Right lobe of liver (tissue), 6 donors: ENCODE measurements around the gene OSBP. TPM values are rescaled to one million over a fixed set of nuclear protein-coding genes. Genes with fewer than 3 reads are reported as not detected.
"Not testable (repeated sequence)": the region's sequence is repeated elsewhere in the genome, so short reads cannot be mapped to it uniquely, and the experiment has no call there.

Source experiments
- ATAC-seq, 4 donors: fragments of 200-7000 bp; cut with Tn5 transposase; one replicate each; pipeline ENCODE4 v1.9.1; 2020; ENCODE audit warnings: mild to moderate bottlenecking in 4 of 4, moderate library complexity in 4 of 4
- DNase-seq, 3 donors: peaks; one replicate each; pipeline ENCODE4 v3.0.0-alpha.2; 2020
- H3K27ac ChIP-seq, 3 donors: fragments of 200-600 bp; one replicate each; pipeline ENCODE4 v1.8.0; 2022
- H3K27me3 ChIP-seq, 2 donors: fragments of 200-600 bp; one replicate each; pipeline ENCODE4 v1.8.0; 2022
- H3K36me3 ChIP-seq, 4 donors: fragments of 200-600 bp; sonication (generic) in 1 of 4; one replicate each; pipeline versions ENCODE4 v1.5.1 to v1.8.0; 2017 to 2022; ENCODE audit warnings: control low read depth in 1 of 4
- H3K4me1 ChIP-seq, 4 donors: fragments of 200-600 bp; sonication (generic) in 1 of 4; one replicate each; pipeline versions ENCODE4 v1.5.1 to v1.8.0; 2017 to 2022; ENCODE audit warnings: control low read depth in 1 of 4
- H3K4me3 ChIP-seq, 3 donors: fragments of 200-600 bp; one replicate each; pipeline ENCODE4 v1.8.0; 2022
- H3K9me3 ChIP-seq, 4 donors: fragments of 200-600 bp; sonication (generic) in 1 of 4; one replicate each; pipeline versions ENCODE4 v1.5.1 to v1.8.0; 2017 to 2022; ENCODE audit warnings: control low read depth in 1 of 4
- POLR2A ChIP-seq: fragments of 450-650 bp; IDR thresholded peaks from one replicate; pipeline ENCODE4 v1.6.1; 2017; ENCODE audit warnings: antibody characterized with exemption, mild to moderate bottlenecking
- WGBS: methylation state at CpG from one replicate; pipeline ENCODE4 v1.1.6; 2018; ENCODE audit warnings: low coverage, low lambda C conversion rate; ENCODE audit not compliant: insufficient coverage; ENCODE audit errors: missing lambda C conversion rate; 5-methylcytosine and 5-hydroxymethylcytosine counted together
- intact Hi-C, 2 donors: fragments of 100-400 bp; cut with DNase I; formaldehyde crosslinking; loops; one replicate each; pipeline versions ENCODE4 v1.11.2 to v1.14.1; 2022
- total RNA-seq, 6 experiments: library from RNA; depleted of rRNA in 2 of 6; stranded (reverse); fragments of >200 nt in 2 of 6; fragmentation: NEBNext Ultra II Directional in 3 of 6; extraction: Animal tissue kit (Norgen Biotek cat#: 25700) in 3 of 6; gene quantifications; one replicate each; pipeline versions ENCODE4 v1.1.0 to v1.2.4, GENCODE V29; 2016 to 2023
- TF ChIP-seq, protein P1 (sequence below), 4 donors: fragments of 200-600 bp in 3 of 4; fragments of 450-650 bp in 1 of 4; IDR thresholded peaks; one replicate each; pipeline versions ENCODE4 v1.5.1 to v1.8.0; 2016 to 2022; ENCODE audit warnings: antibody characterized with exemption in 4 of 4, mild to moderate bottlenecking in 2 of 4
- donor health status: DM: no; HTN: yes; CAD: no.
- donor health status: DM: no; HTN: no; CAD: no.
- donor health status: DM: no; HTN: no; CAD: no.
- donor health status: DM: no; HTN: yes; CAD: no.
- donor health status: DM: no; HTN: yes; CAD: no.

Gene OSBP
- total RNA-seq, 6 experiments from 2014 or later, result 44.9 to 65.4 (median 52.4) TPM

DNA sequence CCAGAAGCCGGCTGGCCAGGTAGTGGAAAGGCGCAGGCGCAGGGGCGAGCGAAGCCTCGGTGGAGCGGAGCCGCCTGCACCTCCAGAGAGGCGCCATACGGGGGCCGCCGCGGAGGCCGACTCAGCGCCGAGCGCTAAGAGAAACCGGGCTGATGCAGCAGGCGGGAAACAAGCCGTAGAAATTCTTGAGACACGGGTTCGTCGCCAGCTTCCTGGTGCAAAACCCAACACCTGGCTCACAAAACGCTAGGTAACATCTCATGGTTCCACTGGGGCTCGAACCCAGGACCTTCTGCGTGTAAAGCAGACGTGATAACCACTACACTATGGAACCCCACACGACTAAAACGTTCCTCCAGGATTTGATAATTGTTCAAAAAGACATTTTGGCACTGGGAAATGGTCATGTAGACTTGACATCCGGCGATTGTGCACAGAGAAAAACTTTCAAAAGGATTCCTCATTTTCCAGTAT is 65.2 kb downstream of the OSBP start:
- DNase-seq (peak; percentile 82 to 85 (median 84)), ATAC-seq (peak; percentile 85 to 92 (median 88))
- Histone ChIP-seq H3K27ac (peak overlapping the region; percentile 4 to 65 (median 30)), H3K27me3 (no peaks in the 10 kb centered on the region), H3K9me3 (no peaks in the 10 kb centered on the region), H3K4me3 (peak overlapping the region; percentile 26 to 52 (median 51)), H3K36me3 (no peaks in the 10 kb centered on the region), H3K4me1 (peaks cover 0 to 5% (median 0%) of the 10 kb centered on the region in 4 donors)
- 0% methylated on average over 11 of the region's 31 CpGs for WGBS
- TF ChIP-seq, protein P1, sequence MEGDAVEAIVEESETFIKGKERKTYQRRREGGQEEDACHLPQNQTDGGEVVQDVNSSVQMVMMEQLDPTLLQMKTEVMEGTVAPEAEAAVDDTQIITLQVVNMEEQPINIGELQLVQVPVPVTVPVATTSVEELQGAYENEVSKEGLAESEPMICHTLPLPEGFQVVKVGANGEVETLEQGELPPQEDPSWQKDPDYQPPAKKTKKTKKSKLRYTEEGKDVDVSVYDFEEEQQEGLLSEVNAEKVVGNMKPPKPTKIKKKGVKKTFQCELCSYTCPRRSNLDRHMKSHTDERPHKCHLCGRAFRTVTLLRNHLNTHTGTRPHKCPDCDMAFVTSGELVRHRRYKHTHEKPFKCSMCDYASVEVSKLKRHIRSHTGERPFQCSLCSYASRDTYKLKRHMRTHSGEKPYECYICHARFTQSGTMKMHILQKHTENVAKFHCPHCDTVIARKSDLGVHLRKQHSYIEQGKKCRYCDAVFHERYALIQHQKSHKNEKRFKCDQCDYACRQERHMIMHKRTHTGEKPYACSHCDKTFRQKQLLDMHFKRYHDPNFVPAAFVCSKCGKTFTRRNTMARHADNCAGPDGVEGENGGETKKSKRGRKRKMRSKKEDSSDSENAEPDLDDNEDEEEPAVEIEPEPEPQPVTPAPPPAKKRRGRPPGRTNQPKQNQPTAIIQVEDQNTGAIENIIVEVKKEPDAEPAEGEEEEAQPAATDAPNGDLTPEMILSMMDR (IDR thresholded peaks at IDR 0.05), result peak in 3 of 4 donors; percentile 39 to 46 (median 43)
- no peak for TF ChIP-seq POLR2A
- intact Hi-C loops, result no loop called here

GRCh38 chr11:59548309-59548656 is 67.3 kb downstream of the OSBP start:
- no peak for TF ChIP-seq POLR2A
- TF ChIP-seq, protein P1 (IDR thresholded peaks at IDR 0.05), result no peak

DNA sequence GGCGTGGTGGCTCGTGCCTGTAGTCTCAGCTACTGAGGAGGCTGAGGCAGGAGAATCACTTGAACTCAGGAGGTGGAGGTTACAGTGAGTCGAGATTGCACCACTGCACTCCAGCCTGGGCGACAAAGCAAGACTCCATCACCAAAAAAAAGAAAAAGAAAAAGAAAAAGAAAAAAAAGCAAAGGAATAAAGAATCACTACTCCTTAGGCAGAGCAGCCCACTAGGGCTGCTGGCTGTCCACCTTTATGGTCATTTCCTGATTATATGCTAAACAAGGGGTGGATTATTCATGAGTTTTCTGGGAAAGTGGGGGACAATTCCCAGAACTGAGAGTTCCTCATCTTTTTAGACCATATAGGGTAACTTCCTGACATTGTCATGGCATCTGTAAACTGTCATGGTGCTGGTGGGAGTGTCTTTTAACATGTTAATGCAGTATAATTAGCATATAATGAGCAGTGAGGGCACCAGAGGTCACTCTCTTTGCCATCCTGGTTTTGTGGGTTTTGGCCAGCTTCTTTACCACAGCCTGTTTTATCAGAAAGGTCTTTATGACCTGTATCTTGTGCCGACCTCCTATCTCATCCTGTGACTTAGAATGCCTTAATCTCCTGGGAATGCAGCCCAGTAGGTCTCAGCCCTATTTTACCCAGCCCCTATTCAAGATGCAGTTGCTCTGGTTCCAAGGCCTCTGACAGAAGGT is 67.8 kb downstream of the OSBP start:
- intact Hi-C loops, H3K4me1 ChIP-seq: not testable (repeated sequence)

More at GRCh38 chr11:59548309-59548656, 67.3 kb downstream of the OSBP start:
- no peaks in the 10 kb centered on the region for H3K36me3 ChIP-seq
- no peaks in the 10 kb centered on the region for H3K27me3 ChIP-seq
- WGBS, result 93% methylated on average over 5 of the region's 5 CpGs
- no peak overlapping the region for H3K4me3 ChIP-seq
- ATAC-seq, result no peak
- intact Hi-C loops, result no loop called here
- no peaks in the 10 kb centered on the region for H3K9me3 ChIP-seq
- DNase-seq, result no peak
- peaks cover 0 to 5% (median 0%) of the 10 kb centered on the region in 4 donors for H3K4me1 ChIP-seq
- H3K27ac ChIP-seq, result no peak overlapping the region

GRCh38 chr11:59545179-59546020 is 70.2 kb downstream of the OSBP start:
- H3K27me3 ChIP-seq, result no peaks in the 10 kb centered on the region
- intact Hi-C loops, result no loop called here
- no peak for DNase-seq
- 92% methylated on average over 22 of the region's 24 CpGs for WGBS
- no peaks in the 10 kb centered on the region for H3K4me1 ChIP-seq
- no peaks in the 10 kb centered on the region for H3K36me3 ChIP-seq
- H3K4me3 ChIP-seq, result no peak overlapping the region
- H3K27ac ChIP-seq, result no peak overlapping the region
- TF ChIP-seq, protein P1 (IDR thresholded peaks at IDR 0.05), result no peak
- no peak for TF ChIP-seq POLR2A
- no peaks in the 10 kb centered on the region for H3K9me3 ChIP-seq
- ATAC-seq, result no peak

More for the DNA sequence above, 67.8 kb downstream of the OSBP start:
- H3K36me3 ChIP-seq, H3K9me3 ChIP-seq, H3K27ac ChIP-seq, H3K27me3 ChIP-seq, H3K4me3 ChIP-seq, DNase-seq, ATAC-seq: not testable (repeated sequence)
- 78% methylated on average over 5 of the region's 5 CpGs for WGBS

DNA sequence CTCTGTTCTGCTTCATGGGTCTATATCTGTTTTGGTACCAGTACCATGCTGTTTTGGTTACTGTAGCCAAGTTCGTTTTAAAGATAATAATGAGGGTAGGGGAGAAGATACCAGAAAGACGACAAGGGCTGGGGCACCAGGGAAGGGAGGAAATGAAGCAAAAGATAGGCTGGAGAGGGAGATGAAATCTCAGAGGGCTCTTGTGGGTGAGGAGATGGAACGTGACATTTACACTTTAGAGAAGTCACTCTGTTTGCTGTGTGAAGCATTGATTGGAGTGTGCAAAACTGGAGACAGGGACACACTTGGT is 70.8 kb downstream of the OSBP start:
- intact Hi-C loops, result no loop called here
- WGBS, result 55% methylated on average over 3 of the region's 3 CpGs

DNA sequence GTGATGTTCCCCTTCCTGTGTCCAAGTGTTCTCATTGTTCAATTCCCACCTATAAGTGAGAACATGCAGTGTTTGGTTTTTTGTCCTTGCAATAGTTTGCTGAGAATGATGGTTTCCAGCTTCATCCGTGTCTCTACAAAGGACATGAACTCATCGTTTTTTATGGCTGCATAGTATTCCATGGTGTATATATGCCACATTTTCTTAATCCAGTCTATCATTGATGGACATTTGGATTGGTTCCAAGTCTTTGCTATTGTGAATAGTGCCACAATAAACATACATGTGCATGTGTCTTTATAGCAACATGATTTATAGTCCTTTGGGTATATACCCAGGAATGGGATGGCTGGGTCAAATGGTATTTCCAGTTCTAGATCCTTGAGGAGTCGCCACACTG is 71.9 kb downstream of the OSBP start:
- H3K27ac ChIP-seq, H3K4me3 ChIP-seq, H3K27me3 ChIP-seq, H3K36me3 ChIP-seq, intact Hi-C loops, H3K9me3 ChIP-seq, H3K4me1 ChIP-seq, DNase-seq, ATAC-seq: not testable (repeated sequence)
- no CpG with 5 or more reads among the region's 3 CpGs for WGBS

More for the DNA sequence above, 70.8 kb downstream of the OSBP start:
- ATAC-seq (no peak), DNase-seq (no peak)
- Histone ChIP-seq H3K4me3 (no peak overlapping the region), H3K4me1 (no peaks in the 10 kb centered on the region), H3K27ac (no peak overlapping the region), H3K9me3 (no peaks in the 10 kb centered on the region), H3K27me3 (no peaks in the 10 kb centered on the region), H3K36me3 (no peaks in the 10 kb centered on the region)
- no peak for TF ChIP-seq POLR2A
